ENCODE measurements around the gene BICDL1. TPM values are rescaled to one million over a fixed set of nuclear protein-coding genes. Genes with fewer than 3 reads are reported as not detected.
A peak's percentile ranks its signal among the peaks of the same experiment; 100 is the strongest.
"Not testable (repeated sequence)": the region's sequence is repeated elsewhere in the genome, so short reads cannot be mapped to it uniquely, and the experiment has no call there.

Gene BICDL1
- total RNA-seq, 1 experiment from 2014 or later, result 21.5 TPM

GRCh38 chr12:120000556-120000955 lies 11.5 kb downstream of the BICDL1 start:
- DNase-seq (ENCODE audit: low spot score), result no peak

- no peak for DNase-seq (ENCODE audit: low spot score)
These were observed 17.4 kb downstream of the BICDL1 start for GRCh38 chr12:120006258-120006975.

- peak; percentile 60 for DNase-seq (ENCODE audit: low spot score)
These were observed 18.2 kb downstream of the BICDL1 start for GRCh38 chr12:120007272-120007671.

GRCh38 chr12:120010661-120011230 lies 21.7 kb downstream of the BICDL1 start:
- DNase-seq (ENCODE audit: low spot score), result peak; percentile 53

- peak; percentile 68 for DNase-seq (ENCODE audit: low spot score)
These were observed 23.1 kb downstream of the BICDL1 start for GRCh38 chr12:120012067-120012621.

GRCh38 chr12:120013659-120014380 lies 24.8 kb downstream of the BICDL1 start:
- DNase-seq (ENCODE audit: low spot score), result peak; percentile 75

- DNase-seq (ENCODE audit: low spot score), result not testable (repeated sequence)
These were observed 25.3 kb downstream of the BICDL1 start for GRCh38 chr12:120014381-120014735.

- no peak for DNase-seq (ENCODE audit: low spot score)
These were observed 26.3 kb downstream of the BICDL1 start for GRCh38 chr12:120015313-120015712.

GRCh38 chr12:120016199-120016598 lies 27.2 kb downstream of the BICDL1 start:
- DNase-seq (ENCODE audit: low spot score), result not testable (repeated sequence)

GRCh38 chr12:120019197-120019596 lies 30.2 kb downstream of the BICDL1 start:
- DNase-seq (ENCODE audit: low spot score), result no peak

- DNase-seq (ENCODE audit: low spot score), result no peak
These were observed 30.9 kb downstream of the BICDL1 start for GRCh38 chr12:120019938-120020337.

- DNase-seq (ENCODE audit: low spot score), result no peak
These were observed 35.2 kb downstream of the BICDL1 start for GRCh38 chr12:120024193-120024592.

GRCh38 chr12:120025640-120026039 lies 36.6 kb downstream of the BICDL1 start:
- DNase-seq (ENCODE audit: low spot score), result no peak

- DNase-seq (ENCODE audit: low spot score), result no peak
These were observed 43.2 kb downstream of the BICDL1 start for GRCh38 chr12:120032242-120032641.

- no peak for DNase-seq (ENCODE audit: low spot score)
These were observed 48.8 kb downstream of the BICDL1 start for GRCh38 chr12:120037851-120038250.

GRCh38 chr12:120039711-120040110 lies 50.7 kb downstream of the BICDL1 start:
- DNase-seq (ENCODE audit: low spot score), result no peak

- DNase-seq (ENCODE audit: low spot score), result no peak
These were observed 52.6 kb downstream of the BICDL1 start for GRCh38 chr12:120041386-120042231.

GRCh38 chr12:120045367-120045766 lies 56.3 kb downstream of the BICDL1 start:
- DNase-seq (ENCODE audit: low spot score), result not testable (repeated sequence)

GRCh38 chr12:120047072-120047471 lies 58.0 kb downstream of the BICDL1 start:
- no peak for DNase-seq (ENCODE audit: low spot score)

GRCh38 chr12:120048263-120048662 lies 59.2 kb downstream of the BICDL1 start:
- no peak for DNase-seq (ENCODE audit: low spot score)

GRCh38 chr12:120049426-120049825 lies 60.4 kb downstream of the BICDL1 start:
- no peak for DNase-seq (ENCODE audit: low spot score)

All from HT-29 (cell line).